Coronary artery (tissue), 2 donors: ENCODE measurements around the gene TWF2.

Experiments
- DNase-seq: peaks from one replicate; pipeline ENCODE4 v3.0.0-alpha.2; 2017; ENCODE audit warnings: low spot score
- H3K27ac ChIP-seq, 2 donors: fragments of 200-600 bp; sonication (generic); one replicate each; pipeline ENCODE4 v1.5.1; 2016 to 2019
- H3K4me3 ChIP-seq: fragments of 200-600 bp; sonication (generic); 2 replicates; pipeline ENCODE4 v1.5.1; 2016; ENCODE audit warnings: mild to moderate bottlenecking, moderate library complexity
- TF ChIP-seq, protein P1 (sequence below): fragments of 200-600 bp; sonication (generic); IDR thresholded peaks from one replicate; pipeline ENCODE4 v1.5.1; 2019; ENCODE audit warnings: antibody characterized with exemption

The TWF2 gene

GRCh38 chr3:52221141-52221562 lies 17.8 kb downstream of the TWF2 start:
- Histone ChIP-seq H3K4me3 (no peak overlapping the region), H3K27ac (no peak overlapping the region)
- TF ChIP-seq, protein P1, sequence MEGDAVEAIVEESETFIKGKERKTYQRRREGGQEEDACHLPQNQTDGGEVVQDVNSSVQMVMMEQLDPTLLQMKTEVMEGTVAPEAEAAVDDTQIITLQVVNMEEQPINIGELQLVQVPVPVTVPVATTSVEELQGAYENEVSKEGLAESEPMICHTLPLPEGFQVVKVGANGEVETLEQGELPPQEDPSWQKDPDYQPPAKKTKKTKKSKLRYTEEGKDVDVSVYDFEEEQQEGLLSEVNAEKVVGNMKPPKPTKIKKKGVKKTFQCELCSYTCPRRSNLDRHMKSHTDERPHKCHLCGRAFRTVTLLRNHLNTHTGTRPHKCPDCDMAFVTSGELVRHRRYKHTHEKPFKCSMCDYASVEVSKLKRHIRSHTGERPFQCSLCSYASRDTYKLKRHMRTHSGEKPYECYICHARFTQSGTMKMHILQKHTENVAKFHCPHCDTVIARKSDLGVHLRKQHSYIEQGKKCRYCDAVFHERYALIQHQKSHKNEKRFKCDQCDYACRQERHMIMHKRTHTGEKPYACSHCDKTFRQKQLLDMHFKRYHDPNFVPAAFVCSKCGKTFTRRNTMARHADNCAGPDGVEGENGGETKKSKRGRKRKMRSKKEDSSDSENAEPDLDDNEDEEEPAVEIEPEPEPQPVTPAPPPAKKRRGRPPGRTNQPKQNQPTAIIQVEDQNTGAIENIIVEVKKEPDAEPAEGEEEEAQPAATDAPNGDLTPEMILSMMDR = no peak
- no peak for DNase-seq

- no peak overlapping the region for H3K4me3 ChIP-seq
- TF ChIP-seq, protein P1 = peak; percentile 80
- peak; percentile 85 for DNase-seq
- H3K27ac ChIP-seq = no peak overlapping the region
Observed at GRCh38 chr3:52220380-52221026, 18.5 kb downstream of the TWF2 start.

GRCh38 chr3:52218937-52219650 lies 19.9 kb downstream of the TWF2 start:
- TF ChIP-seq, protein P1 = no peak
- Histone ChIP-seq H3K4me3 (no peak overlapping the region), H3K27ac (peak overlapping the region in 1 of 2 donors; percentile 69)
- no peak for DNase-seq

- TF ChIP-seq, protein P1 = no peak
- no peak for DNase-seq
- no peak overlapping the region for H3K4me3 ChIP-seq
- peak overlapping the region in 1 of 2 donors; percentile 69 for H3K27ac ChIP-seq
Observed at GRCh38 chr3:52218454-52218853, 20.5 kb downstream of the TWF2 start.

DNA sequence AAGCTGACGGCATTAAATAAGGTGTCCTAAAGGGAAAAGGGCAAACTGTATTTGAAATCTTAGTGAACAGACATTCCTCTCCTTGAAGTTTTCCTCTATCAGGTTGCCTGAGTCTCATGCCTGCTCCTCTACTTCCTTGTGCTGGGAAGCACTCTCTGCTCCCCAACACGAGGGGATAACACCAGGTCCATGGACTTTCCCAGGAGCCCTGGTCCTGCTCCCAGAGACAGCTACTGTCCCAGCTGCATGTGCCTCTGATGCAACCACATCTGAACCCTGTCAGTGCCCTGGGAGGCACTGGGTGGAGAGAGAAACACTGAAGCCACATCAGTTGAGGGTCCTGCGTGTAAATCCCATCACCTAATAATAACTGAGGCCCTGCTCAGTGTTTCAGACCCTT lies 20.9 kb downstream of the TWF2 start:
- peak overlapping the region in 1 of 2 donors; percentile 69 for H3K27ac ChIP-seq
- DNase-seq = no peak
- TF ChIP-seq, protein P1 = no peak
- H3K4me3 ChIP-seq = no peak overlapping the region

- no peak for DNase-seq
- TF ChIP-seq, protein P1 = no peak
- Histone ChIP-seq H3K27ac (peak overlapping the region in 1 of 2 donors; percentile 46), H3K4me3 (no peak overlapping the region)
Observed at GRCh38 chr3:52217409-52217805, 21.6 kb downstream of the TWF2 start.
